ENCODE results near the gene DNAI7. TPM values are rescaled to one million over a fixed set of nuclear protein-coding genes. Genes with fewer than 3 reads are reported as not detected.

The DNAI7 gene
- total RNA-seq, 4 donors from 2014 or later: 5.1 to 9.2 (median 6.9) TPM

DNA sequence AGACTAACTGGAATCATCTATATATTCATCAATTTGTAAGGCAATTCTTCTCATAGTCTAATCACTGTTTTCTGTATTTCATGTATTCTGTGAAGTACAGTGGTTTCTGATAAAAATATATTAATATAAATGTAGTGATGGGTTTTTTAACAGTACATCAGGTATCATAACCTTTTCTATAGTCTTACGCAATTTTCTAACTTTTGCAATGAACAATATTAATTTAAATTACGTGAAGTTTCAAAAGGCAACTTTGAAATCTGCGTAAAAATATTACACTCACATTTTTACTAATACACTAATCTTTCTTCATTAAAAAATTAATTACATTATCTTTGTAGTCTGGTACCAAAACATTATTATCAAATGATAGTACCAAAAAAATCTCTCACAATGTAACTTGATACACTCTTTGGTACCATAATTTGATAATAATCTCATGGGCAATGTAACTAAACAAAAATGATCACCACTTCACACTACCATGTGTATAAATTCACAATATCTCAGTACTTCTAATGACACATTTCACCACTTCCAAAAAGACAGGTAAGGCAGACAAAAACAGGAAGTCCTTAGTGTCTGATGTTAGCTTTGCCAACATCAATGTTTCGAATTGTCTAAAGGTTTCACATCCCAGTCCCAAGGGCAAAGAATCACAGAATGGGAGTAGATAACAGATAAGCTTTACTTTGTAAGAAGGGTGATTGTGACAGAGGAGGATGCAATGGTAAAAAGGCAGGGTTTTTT lies 8.7 kb downstream of the DNAI7 start:
- Histone ChIP-seq H3K4me3 (replicated peaks in 1 of 3) (no peak overlapping the region), H3K4me1 (no peaks in the 10 kb centered on the region), H3K9me3 (no peaks in the 10 kb centered on the region), H3K27ac (no peak overlapping the region), H3K27me3 (no peaks in the 10 kb centered on the region), H3K36me3 (no peaks in the 10 kb centered on the region)
- intact Hi-C loops (cut with DNase I): no loop called here
- WGBS, 2 donors: 83 to 94% methylated on average over 4 of the region's 4 CpGs
- no peak for DNase-seq
- TF ChIP-seq POLR2A (IDR thresholded peaks at IDR 0.05) (no peak), CTCF (IDR thresholded peaks at IDR 0.05) (no peak)

- Histone ChIP-seq H3K36me3 (no peaks in the 10 kb centered on the region), H3K4me1 (no peaks in the 10 kb centered on the region), H3K9me3 (no peaks in the 10 kb centered on the region), H3K27me3 (no peaks in the 10 kb centered on the region), H3K27ac (no peak overlapping the region), H3K4me3 (replicated peaks in 1 of 3) (no peak overlapping the region)
- no peak for TF ChIP-seq CTCF (IDR thresholded peaks at IDR 0.05)
- TF ChIP-seq POLR2A (IDR thresholded peaks at IDR 0.05): no peak
- 67 to 69% methylated on average over 2 of the region's 2 CpGs for WGBS, 2 donors
- no peak for DNase-seq
- intact Hi-C loops (cut with DNase I): no loop called here
Measured at GRCh38 chr12:25184132-25184531, 10.8 kb downstream of the DNAI7 start.

DNA sequence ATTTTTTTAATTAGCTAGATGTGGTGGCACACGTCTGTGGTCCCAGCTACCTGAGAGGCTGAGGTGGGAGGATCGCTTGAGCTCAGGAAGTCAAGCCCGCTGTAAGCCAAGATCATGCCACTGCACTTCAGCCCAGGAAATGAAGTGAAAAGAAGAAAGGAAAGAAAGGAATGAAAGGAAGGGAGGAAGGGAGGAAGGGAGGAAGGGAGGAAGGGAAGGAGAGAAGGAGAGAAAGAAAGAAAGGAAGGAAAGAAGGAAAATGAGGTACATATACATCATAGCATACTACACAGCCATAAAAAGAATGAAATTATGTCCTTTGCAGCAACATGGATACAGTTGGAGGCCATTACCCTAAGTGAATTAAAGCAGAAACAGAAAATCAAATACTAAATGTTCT lies 12.2 kb downstream of the DNAI7 start:
- H3K36me3 ChIP-seq: no peaks in the 10 kb centered on the region
- H3K4me1 ChIP-seq: no peaks in the 10 kb centered on the region
- no peak overlapping the region for H3K4me3 ChIP-seq (replicated peaks in 1 of 3)
- no peak overlapping the region for H3K27ac ChIP-seq
- TF ChIP-seq CTCF (IDR thresholded peaks at IDR 0.05): no peak
- TF ChIP-seq POLR2A (IDR thresholded peaks at IDR 0.05): no peak
- WGBS, 2 donors: 87 to 92% methylated on average over 3 of the region's 3 CpGs
- H3K27me3 ChIP-seq: no peaks in the 10 kb centered on the region
- no peaks in the 10 kb centered on the region for H3K9me3 ChIP-seq
- intact Hi-C loops (cut with DNase I): no loop called here
- DNase-seq: no peak

DNA sequence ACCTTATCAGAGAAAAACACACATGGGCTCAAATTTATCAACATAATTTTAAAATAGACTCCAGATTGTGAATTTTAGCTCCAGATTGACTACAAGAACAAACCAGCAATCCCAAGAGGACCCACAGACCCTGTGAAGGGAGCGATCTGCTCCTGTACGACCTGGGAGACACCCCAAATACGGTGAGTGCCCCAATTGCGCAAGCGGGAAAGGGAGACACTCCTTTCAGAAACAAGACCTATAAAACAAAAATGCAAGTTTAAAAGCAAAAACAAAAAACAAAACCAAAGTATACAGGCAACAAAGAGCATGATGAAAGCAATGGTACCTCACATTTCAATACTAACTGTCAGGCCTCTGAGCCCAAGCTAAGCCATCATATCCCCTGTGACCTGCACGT lies 32.1 kb downstream of the DNAI7 start:
- no peak for TF ChIP-seq CTCF (IDR thresholded peaks at IDR 0.05)
- no peak for TF ChIP-seq POLR2A (IDR thresholded peaks at IDR 0.05)
- Histone ChIP-seq H3K27ac (no peak overlapping the region), H3K4me1 (no peaks in the 10 kb centered on the region), H3K36me3 (no peaks in the 10 kb centered on the region), H3K27me3 (no peaks in the 10 kb centered on the region), H3K9me3 (no peaks in the 10 kb centered on the region), H3K4me3 (replicated peaks in 1 of 3) (no peak overlapping the region)
- WGBS, 2 donors: 91 to 96% methylated on average over 6 of the region's 6 CpGs
- no peak for DNase-seq
- intact Hi-C loops (cut with DNase I): no loop called here

DNA sequence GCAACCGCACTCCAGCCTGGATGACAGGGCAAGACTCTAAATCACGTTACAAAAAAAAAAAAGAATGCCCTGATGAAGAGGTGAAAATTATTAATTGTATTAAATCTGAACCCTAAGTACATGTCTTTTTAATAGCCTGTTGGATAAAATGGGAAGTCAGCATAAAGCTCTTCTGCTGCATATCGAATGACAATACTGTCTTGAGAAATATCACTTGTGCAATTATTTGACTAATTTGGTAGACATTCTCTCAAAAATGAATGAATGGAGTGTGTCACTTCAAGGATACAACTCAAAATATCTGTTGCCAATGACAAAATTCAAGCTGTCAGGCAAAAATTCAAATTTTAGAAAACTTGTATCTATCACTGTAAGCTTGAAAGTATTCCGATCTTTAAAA lies 38.9 kb downstream of the DNAI7 start:
- DNase-seq: no peak
- Histone ChIP-seq H3K4me1 (peaks cover 0 to 3% of the 10 kb centered on the region in 2 donors), H3K36me3 (no peaks in the 10 kb centered on the region), H3K9me3 (no peaks in the 10 kb centered on the region), H3K27ac (no peak overlapping the region), H3K27me3 (no peaks in the 10 kb centered on the region), H3K4me3 (replicated peaks in 1 of 3) (no peak overlapping the region)
- intact Hi-C loops (cut with DNase I): no loop called here
- TF ChIP-seq POLR2A (IDR thresholded peaks at IDR 0.05) (no peak), CTCF (IDR thresholded peaks at IDR 0.05) (no peak)
- 94% methylated on average over 4 of the region's 4 CpGs for WGBS, 2 donors
